SU-DHL-6 (cell line): ENCODE measurements around the gene DNAI2.

ENCODE experiments used
- H2AFZ ChIP-seq: fragments of 200-600 bp; sonication (generic); 2 replicates; pipeline ENCODE4 v1.6.1; 2014; ENCODE audit warnings: low read depth, mild to moderate bottlenecking, moderate library complexity, mixed read lengths, antibody characterized with exemption, low read length; ENCODE audit not compliant: severe bottlenecking
- H3F3A ChIP-seq: fragments of 200-600 bp; shearing (Covaris generic); 2 replicates; pipeline ENCODE4 v1.6.0; 2016; ENCODE audit warnings: antibody characterized with exemption, mild to moderate bottlenecking; ENCODE audit not compliant: insufficient read depth
- H3K27ac ChIP-seq: fragments of 200-600 bp; sonication (generic); 2 replicates; pipeline ENCODE4 v1.5.1; 2016; ENCODE audit warnings: low read depth, mild to moderate bottlenecking, low read length, moderate library complexity, mixed read lengths
- H3K27me3 ChIP-seq: fragments of 200-600 bp; sonication (generic), shearing (Covaris generic); 2 replicates; pipeline ENCODE4 v1.6.0; 2014; ENCODE audit warnings: mild to moderate bottlenecking, low read length
- H3K36me3 ChIP-seq: fragments of 200-600 bp; sonication (generic); 2 replicates; pipeline ENCODE4 v1.6.1; 2014; ENCODE audit warnings: mild to moderate bottlenecking, low read length, mixed read lengths
- H3K4me2 ChIP-seq: fragments of 300-600, 200-600 bp; shearing (Covaris generic), sonication (generic); 2 replicates; pipeline ENCODE4 v1.6.0; 2014; ENCODE audit warnings: low read length, low read depth, mild to moderate bottlenecking; ENCODE audit not compliant: poor library complexity, severe bottlenecking
- H3K4me3 ChIP-seq: fragments of 200-600 bp; sonication (generic); 2 replicates; pipeline ENCODE4 v1.5.1; 2014; ENCODE audit warnings: antibody characterized with exemption, low read length, mild to moderate bottlenecking, mixed read lengths; ENCODE audit not compliant: insufficient read depth, poor library complexity, severe bottlenecking
- H3K79me2 ChIP-seq: fragments of 200-600 bp; sonication (generic); 2 replicates; pipeline ENCODE4 v1.6.1; 2014; ENCODE audit warnings: mild to moderate bottlenecking, low read length, moderate library complexity; ENCODE audit not compliant: insufficient read depth
- H3K9ac ChIP-seq: fragments of 200-600 bp; sonication (generic); 2 replicates; pipeline ENCODE4 v1.7.0; 2014; ENCODE audit warnings: mild to moderate bottlenecking, low read length
- H3K9me2 ChIP-seq: fragments of 200-600 bp; sonication (generic); replicated peaks from 2 replicates; pipeline ENCODE4 v1.6.1; 2014; ENCODE audit warnings: low read length; ENCODE audit not compliant: insufficient read depth
- H3K9me3 ChIP-seq: fragments of 200-600 bp; sonication (generic); 2 replicates; pipeline ENCODE4 v1.6.1; 2014; ENCODE audit warnings: low read length, mixed read lengths; ENCODE audit not compliant: insufficient read depth
- H4K20me1 ChIP-seq: fragments of 200-600 bp; sonication (generic); 2 replicates; pipeline ENCODE4 v1.6.1; 2014; ENCODE audit warnings: low read depth, mild to moderate bottlenecking, antibody characterized with exemption, low read length, moderate library complexity, mixed read lengths
- EZH2phosphoT487 ChIP-seq: fragments of 200-600 bp; sonication (generic), shearing (Covaris generic); conservative IDR thresholded peaks from 2 replicates; pipeline ENCODE4 v1.6.1; 2018; ENCODE audit warnings: mild to moderate bottlenecking, antibody characterized with exemption, low read length, moderate library complexity, mixed read lengths
- TF ChIP-seq, protein P1 (sequence below): fragments of 200-600 bp; sonication (generic); IDR thresholded peaks from one replicate; pipeline ENCODE4 v1.5.1; 2017; ENCODE audit warnings: antibody characterized with exemption, mild to moderate bottlenecking, low read length, moderate library complexity; ENCODE audit not compliant: insufficient read depth, poor library complexity, severe bottlenecking

Gene DNAI2

DNA sequence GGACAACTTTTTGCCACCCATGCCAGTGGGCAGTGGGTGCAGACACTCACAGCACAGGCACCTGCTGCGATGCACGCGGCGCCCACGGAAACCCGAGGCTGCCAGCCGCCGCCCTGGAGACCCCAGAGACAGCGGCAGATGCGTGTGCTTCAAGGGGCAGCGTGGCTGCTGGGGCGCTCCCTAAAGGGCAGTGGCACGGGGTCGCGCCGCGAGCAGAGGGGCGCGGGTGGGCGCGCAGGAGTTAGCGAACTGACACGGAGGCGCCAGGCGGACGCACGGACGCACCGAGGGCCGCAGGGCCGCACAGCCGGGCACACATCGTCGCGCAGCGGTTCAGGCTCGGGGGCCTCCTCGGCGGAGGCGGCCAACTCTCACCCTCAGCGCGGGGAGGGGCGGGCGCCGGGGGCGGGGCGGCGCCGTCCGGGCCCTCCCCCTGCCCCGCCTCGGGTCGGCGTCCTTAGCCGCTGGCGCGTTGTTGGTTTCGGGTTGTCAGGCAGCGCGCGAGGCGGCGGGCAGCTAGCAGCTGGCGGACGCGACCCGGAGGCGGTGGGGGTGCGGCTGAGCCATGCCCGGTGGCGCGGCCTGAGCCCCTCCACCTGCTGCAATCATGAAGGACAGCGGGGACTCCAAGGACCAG, 51.8 kb downstream of the DNAI2 start, which contains the start of gene KIF19:
KIF19 (plus strand) TSS at position 484 of the 637 bp plus-strand sequence; CDS start at position 608, 124 bp downstream.
- Histone ChIP-seq H2AFZ (no peak within 1 kb of the TSS), H3K79me2 (no peaks in the 10 kb centered on the region), H3K36me3 (no peaks in the 10 kb centered on the region), H3F3A (no peaks in the 10 kb centered on the region), H3K4me3 (no peak within 1 kb of the TSS), H3K9me2 (no peaks in the 10 kb centered on the region), H4K20me1 (no peaks in the 10 kb centered on the region), H3K9me3 (no peaks in the 10 kb centered on the region), H3K27me3 (no peaks in the 10 kb centered on the region), H3K9ac (no peak within 1 kb of the TSS), H3K27ac (no peak within 1 kb of the TSS), H3K4me2 (no peak within 1 kb of the TSS)
- TF ChIP-seq, protein P1, sequence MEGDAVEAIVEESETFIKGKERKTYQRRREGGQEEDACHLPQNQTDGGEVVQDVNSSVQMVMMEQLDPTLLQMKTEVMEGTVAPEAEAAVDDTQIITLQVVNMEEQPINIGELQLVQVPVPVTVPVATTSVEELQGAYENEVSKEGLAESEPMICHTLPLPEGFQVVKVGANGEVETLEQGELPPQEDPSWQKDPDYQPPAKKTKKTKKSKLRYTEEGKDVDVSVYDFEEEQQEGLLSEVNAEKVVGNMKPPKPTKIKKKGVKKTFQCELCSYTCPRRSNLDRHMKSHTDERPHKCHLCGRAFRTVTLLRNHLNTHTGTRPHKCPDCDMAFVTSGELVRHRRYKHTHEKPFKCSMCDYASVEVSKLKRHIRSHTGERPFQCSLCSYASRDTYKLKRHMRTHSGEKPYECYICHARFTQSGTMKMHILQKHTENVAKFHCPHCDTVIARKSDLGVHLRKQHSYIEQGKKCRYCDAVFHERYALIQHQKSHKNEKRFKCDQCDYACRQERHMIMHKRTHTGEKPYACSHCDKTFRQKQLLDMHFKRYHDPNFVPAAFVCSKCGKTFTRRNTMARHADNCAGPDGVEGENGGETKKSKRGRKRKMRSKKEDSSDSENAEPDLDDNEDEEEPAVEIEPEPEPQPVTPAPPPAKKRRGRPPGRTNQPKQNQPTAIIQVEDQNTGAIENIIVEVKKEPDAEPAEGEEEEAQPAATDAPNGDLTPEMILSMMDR = no peak
- TF ChIP-seq EZH2phosphoT487 = no peak

DNA sequence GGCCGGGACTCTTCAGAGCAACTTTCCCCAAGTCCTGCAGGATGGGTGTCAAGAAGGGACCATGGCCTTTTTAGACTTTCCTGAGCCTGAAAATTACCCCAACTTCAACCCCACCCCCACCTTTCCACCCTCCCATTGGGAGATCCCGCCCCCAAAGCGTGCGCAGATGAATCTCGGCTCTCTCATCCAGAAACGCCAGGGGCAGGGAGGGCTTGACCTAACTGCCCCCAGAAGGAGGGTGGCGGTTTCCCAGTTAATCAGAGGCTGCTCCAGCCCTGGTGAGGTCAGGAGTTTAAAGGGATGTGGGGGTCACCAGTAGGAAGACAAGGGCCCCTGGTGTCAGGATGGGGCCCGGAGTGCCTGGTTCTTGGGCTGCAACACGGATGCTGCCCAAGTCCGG, 52.5 kb downstream of the DNAI2 start:
- Histone ChIP-seq H3K9me3 (no peaks in the 10 kb centered on the region), H3K9ac (no peak overlapping the region), H3K4me3 (no peak overlapping the region), H3K9me2 (no peaks in the 10 kb centered on the region), H3K36me3 (no peaks in the 10 kb centered on the region), H3K27ac (no peak overlapping the region), H3K79me2 (no peaks in the 10 kb centered on the region), H3K4me2 (no peak overlapping the region), H3K27me3 (no peaks in the 10 kb centered on the region), H2AFZ (no peak overlapping the region), H3F3A (no peaks in the 10 kb centered on the region), H4K20me1 (no peaks in the 10 kb centered on the region)
- TF ChIP-seq EZH2phosphoT487 = no peak
- TF ChIP-seq, protein P1 = no peak

DNA sequence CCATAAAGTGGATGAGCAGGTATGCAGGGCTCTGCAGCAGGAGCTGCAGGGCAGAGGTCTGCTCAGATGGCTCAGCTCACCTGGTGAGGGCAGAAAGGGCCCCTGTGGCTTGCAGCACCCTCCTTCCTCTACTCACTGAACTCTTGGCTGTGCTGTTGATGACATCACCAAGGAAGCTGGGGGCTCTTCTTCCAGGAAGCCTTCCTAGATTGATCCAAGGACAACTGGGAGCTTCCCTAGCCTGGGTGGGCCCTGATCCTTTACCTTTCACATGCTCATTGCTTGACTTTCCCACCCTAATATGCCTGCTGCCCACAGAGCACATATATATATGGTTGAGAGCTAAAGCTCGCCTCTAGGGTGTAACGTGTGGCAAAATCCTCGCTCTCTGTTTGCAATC, 54.5 kb downstream of the DNAI2 start:
- no peak overlapping the region for H2AFZ ChIP-seq
- no peaks in the 10 kb centered on the region for H4K20me1 ChIP-seq
- no peaks in the 10 kb centered on the region for H3F3A ChIP-seq
- H3K27me3 ChIP-seq = no peaks in the 10 kb centered on the region
- H3K36me3 ChIP-seq = no peaks in the 10 kb centered on the region
- H3K9ac ChIP-seq = no peak overlapping the region
- no peak overlapping the region for H3K27ac ChIP-seq
- no peaks in the 10 kb centered on the region for H3K79me2 ChIP-seq
- H3K4me3 ChIP-seq = no peak overlapping the region
- no peak for TF ChIP-seq EZH2phosphoT487
- TF ChIP-seq, protein P1 = no peak
- no peak overlapping the region for H3K4me2 ChIP-seq
- H3K9me2 ChIP-seq = no peaks in the 10 kb centered on the region
- H3K9me3 ChIP-seq = no peaks in the 10 kb centered on the region
